ENCODE data around the gene TMEM151A.
"Not testable (repeated sequence)": the region's sequence is repeated elsewhere in the genome, so short reads cannot be mapped to it uniquely, and the experiment has no call there.

TMEM151A gene

DNA sequence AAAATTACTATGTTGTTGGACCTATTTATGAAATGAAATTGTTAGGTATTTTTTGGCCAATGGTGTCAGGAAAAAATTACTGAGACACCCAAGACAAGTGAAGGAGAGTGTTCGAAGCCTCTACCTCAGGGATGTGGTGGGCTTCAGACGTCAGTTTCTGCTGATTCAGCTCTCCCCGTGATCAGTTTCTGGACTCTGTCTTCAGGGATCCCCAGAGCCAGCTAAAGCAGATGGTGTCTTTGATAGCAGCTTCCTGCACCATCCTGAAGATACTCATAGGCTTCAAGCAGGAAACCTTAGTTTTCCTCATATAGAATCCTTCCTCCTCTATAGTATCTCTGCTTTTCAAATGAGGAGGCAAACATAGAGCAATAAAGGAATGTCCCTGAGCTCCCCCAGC lies 17.8 kb downstream of the TMEM151A start:
- H3K36me3 ChIP-seq (ENCODE audit: control insufficient read depth, insufficient read depth, low read length), result no peaks in the 10 kb centered on the region
- no peaks in the 10 kb centered on the region for H3K4me1 ChIP-seq (ENCODE audit: control insufficient read depth, insufficient read depth, low read length)
- no peak overlapping the region for H3K4me3 ChIP-seq (ENCODE audit: low read length)
- no peak overlapping the region for H3K27ac ChIP-seq (ENCODE audit: low read depth, low read length)
- H3K9ac ChIP-seq (ENCODE audit: low read length), result no peak overlapping the region
- H3K27me3 ChIP-seq (ENCODE audit: control insufficient read depth, insufficient read depth, low read length), result no peaks in the 10 kb centered on the region

DNA sequence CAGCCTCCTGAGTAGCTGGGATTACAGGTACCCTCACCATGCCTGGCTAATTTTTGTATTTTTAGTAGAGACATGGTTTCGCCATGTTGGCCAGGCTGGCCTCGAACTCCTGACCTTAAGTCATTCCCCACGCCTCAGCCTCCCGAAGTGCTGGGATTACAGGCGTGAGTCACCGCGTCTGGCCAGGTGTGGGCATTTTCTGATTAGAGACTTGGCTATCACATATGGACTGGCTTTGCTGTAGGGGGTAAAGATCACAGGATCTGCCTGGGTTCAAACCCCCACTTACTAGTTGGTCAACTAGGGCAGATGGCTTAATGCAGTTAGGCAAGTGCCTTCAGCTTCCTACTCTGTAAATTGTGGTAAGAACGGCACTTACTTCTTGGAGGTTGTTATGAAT lies 18.6 kb downstream of the TMEM151A start:
- Histone ChIP-seq H3K27ac (ENCODE audit: low read depth, low read length) (no peak overlapping the region), H3K4me1 (ENCODE audit: control insufficient read depth, insufficient read depth, low read length) (no peaks in the 10 kb centered on the region), H3K36me3 (ENCODE audit: control insufficient read depth, insufficient read depth, low read length) (no peaks in the 10 kb centered on the region), H3K4me3 (ENCODE audit: low read length) (no peak overlapping the region), H3K9ac (ENCODE audit: low read length) (no peak overlapping the region), H3K27me3 (ENCODE audit: control insufficient read depth, insufficient read depth, low read length) (no peaks in the 10 kb centered on the region)

DNA sequence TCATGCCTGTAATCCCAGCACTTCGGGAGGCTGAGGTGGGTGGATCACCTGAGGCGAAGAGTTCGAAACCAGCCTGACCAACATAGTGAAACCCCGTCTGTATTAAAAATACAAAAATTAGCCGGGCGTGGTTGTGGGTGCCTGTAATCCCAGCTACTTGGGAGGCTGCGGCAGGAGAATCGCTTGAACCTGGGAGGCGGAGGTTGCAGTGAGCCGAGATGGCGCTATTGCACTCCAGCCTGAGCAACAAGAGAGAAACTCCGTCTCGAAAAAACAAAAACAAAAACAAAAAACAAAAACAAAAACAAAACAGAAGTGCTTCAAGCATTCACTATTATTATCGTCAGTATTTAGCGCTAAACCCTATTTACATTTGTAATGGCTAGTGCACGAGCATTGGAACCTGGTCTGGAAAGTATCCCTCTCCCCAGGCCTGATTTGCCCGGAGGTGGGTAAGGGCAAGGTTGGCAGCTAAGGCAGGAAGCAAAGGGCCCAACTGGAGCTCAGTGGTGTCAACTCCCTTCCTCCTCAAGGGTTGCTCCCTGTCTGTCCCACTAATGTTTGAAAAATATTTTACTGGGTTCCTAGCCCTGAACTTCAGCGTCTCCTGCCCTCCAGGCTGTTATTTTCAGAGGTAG lies 19.2 kb downstream of the TMEM151A start:
- H3K27me3 ChIP-seq (ENCODE audit: control insufficient read depth, insufficient read depth, low read length); H3K9ac ChIP-seq (ENCODE audit: low read length); H3K27ac ChIP-seq (ENCODE audit: low read depth, low read length); H3K36me3 ChIP-seq (ENCODE audit: control insufficient read depth, insufficient read depth, low read length); H3K4me3 ChIP-seq (ENCODE audit: low read length); H3K4me1 ChIP-seq (ENCODE audit: control insufficient read depth, insufficient read depth, low read length): not testable (repeated sequence)

DNA sequence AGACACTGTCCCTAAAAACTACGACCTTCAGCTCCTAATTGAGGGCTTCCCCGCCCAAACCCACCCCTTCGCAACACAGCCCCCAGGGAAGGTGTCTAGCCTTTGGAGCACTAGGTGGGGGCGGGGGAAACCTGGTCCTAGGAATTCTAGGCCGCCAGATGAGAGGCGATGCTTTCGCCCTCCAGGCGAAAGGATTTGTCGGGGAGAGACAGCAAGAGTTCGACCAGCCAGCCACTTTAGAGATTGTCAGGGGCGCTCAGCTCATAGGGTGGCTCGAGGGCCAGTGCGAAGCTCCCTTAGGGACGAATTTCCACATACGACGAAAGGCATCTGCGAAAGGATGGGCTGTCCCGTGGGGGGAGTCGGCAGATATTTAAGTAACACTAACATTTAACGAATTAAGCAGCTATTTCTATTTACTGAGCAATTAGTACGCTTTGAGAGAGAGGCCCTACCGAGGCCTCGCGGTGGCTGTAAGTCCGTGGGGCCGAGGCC lies 19.8 kb downstream of the TMEM151A start:
- Histone ChIP-seq H3K27me3 (ENCODE audit: control insufficient read depth, insufficient read depth, low read length) (no peaks in the 10 kb centered on the region), H3K27ac (ENCODE audit: low read depth, low read length) (peak overlapping the region; percentile 87), H3K9ac (ENCODE audit: low read length) (peak overlapping the region; percentile 32), H3K4me3 (ENCODE audit: low read length) (peak overlapping the region; percentile 85), H3K4me1 (ENCODE audit: control insufficient read depth, insufficient read depth, low read length) (peaks cover 9% of the 10 kb centered on the region), H3K36me3 (ENCODE audit: control insufficient read depth, insufficient read depth, low read length) (no peaks in the 10 kb centered on the region)

DNA sequence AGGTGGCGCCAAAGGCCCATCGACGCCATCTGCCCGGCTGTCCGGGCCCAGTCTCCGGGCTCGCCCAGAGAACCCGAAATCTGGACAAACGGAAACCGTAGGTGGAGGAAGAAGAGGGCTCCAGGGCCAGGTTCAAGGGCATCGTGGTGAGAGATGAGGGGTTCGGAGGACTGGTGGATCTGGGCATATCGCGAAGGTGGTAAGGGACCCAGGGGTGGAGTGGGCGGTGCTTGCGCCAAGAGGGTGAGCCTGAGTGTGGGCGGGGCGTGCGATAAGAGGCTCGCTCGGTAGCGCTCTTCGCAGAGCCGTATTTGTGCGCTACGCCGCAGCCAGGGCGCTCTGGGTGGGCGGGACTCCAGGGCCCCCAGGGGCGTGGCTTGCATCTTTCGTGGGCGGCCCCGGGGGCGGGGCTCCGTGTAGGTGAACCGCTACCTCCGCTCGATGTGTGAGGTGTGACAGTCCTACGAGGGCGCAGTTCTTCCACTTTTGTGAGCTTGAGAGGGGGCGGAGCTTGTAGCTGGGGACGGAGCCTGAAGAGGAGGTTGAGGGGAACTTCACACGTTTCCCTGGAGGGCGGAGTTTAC lies 20.4 kb downstream of the TMEM151A start:
- H3K4me1 ChIP-seq (ENCODE audit: control insufficient read depth, insufficient read depth, low read length), result peaks cover 9% of the 10 kb centered on the region
- no peaks in the 10 kb centered on the region for H3K27me3 ChIP-seq (ENCODE audit: control insufficient read depth, insufficient read depth, low read length)
- H3K27ac ChIP-seq (ENCODE audit: low read depth, low read length), result peak overlapping the region; percentile 87
- H3K4me3 ChIP-seq (ENCODE audit: low read length), result peak overlapping the region; percentile 85
- H3K9ac ChIP-seq (ENCODE audit: low read length), result peak overlapping the region; percentile 32
- no peaks in the 10 kb centered on the region for H3K36me3 ChIP-seq (ENCODE audit: control insufficient read depth, insufficient read depth, low read length)

DNA sequence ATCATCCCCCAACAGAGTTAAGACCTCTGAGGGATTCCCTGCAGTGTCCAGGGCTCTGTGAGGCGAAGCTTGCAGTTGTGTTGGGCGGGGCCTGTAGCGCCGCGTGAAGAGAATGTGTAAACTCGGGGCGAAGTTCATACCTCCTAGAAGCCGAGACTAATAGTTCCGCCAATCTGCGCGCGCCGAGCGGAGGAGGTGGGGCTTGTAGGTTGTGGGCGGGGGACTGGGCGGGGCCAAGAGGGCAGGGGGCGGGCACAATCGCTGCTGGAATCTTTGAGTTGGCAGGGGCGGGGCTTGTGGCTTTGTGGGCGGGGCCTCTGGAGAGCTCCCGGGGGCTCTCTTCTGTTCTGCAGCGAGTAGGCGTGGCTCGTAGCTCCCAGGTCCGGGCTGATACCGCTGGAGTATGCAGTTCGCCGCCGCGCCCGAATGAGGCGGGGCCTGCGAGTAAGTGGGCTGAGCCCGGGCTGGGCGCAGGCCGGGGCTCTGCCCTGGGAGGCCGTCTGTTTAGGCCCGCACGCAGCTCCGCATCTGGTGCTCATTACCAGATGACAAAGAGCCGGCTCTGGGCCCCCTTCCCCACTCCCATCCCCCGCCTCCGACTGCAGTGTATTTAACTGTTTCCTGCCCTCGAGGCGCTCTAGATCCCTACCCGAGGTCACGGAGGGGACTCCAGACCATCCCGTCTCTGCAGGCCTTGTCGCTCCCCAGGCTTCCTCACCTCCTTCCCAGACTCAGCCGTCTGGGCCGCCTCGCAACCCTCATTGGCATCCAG lies 21.0 kb downstream of the TMEM151A start:
- Histone ChIP-seq H3K36me3 (ENCODE audit: control insufficient read depth, insufficient read depth, low read length) (no peaks in the 10 kb centered on the region), H3K9ac (ENCODE audit: low read length) (peak overlapping the region; percentile 12), H3K27me3 (ENCODE audit: control insufficient read depth, insufficient read depth, low read length) (no peaks in the 10 kb centered on the region), H3K4me1 (ENCODE audit: control insufficient read depth, insufficient read depth, low read length) (peaks cover 12% of the 10 kb centered on the region), H3K4me3 (ENCODE audit: low read length) (peak overlapping the region; percentile 85), H3K27ac (ENCODE audit: low read depth, low read length) (peak overlapping the region; percentile 87)

DNA sequence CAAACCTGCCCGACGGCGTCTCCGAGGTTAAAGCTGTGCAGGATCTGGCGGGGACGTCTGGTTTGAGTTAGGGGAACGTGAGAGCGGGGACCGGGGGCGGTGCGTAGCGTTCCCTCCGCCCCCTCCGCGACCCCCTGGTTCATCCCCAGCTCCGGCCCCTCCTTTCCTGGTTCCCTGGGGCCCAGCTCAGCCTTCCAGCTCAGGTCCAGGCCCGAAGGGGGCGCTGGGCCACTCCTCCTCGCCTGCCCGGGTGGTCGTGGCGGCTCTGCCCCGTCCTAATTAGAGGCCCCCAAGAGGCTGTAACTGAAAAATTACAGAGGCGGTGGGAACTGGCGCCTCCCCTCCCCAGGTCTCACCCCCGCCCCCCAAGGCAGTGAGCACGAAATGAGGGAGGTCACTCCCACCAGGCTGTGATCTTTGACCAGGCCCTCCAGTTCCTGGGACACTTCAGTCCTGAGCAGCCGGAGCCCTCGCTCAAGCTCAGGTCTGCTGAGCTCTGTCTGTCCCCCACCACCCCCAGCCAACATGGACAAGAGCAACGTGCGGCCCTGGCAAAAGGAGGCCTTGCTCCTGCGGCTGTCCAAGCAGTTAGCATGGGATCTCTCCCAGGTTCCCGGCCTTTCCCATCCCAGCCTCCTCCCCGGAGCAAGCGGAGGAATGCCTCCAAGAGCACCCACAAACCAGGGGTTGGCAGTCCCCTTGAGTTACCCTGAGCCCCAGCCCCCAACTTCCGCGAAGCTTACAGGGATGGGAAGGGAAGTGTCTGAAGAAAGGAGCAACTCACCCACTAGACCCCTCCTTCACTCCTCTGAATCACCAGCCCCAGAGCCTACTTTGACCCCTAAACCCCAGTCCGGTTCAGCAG lies 21.9 kb downstream of the TMEM151A start:
- H3K27me3 ChIP-seq (ENCODE audit: control insufficient read depth, insufficient read depth, low read length), result no peaks in the 10 kb centered on the region
- no peaks in the 10 kb centered on the region for H3K36me3 ChIP-seq (ENCODE audit: control insufficient read depth, insufficient read depth, low read length)
- no peak overlapping the region for H3K9ac ChIP-seq (ENCODE audit: low read length)
- peaks cover 16% of the 10 kb centered on the region for H3K4me1 ChIP-seq (ENCODE audit: control insufficient read depth, insufficient read depth, low read length)
- H3K4me3 ChIP-seq (ENCODE audit: low read length), result peak overlapping the region; percentile 58
- H3K27ac ChIP-seq (ENCODE audit: low read depth, low read length), result peak overlapping the region; percentile 74

DNA sequence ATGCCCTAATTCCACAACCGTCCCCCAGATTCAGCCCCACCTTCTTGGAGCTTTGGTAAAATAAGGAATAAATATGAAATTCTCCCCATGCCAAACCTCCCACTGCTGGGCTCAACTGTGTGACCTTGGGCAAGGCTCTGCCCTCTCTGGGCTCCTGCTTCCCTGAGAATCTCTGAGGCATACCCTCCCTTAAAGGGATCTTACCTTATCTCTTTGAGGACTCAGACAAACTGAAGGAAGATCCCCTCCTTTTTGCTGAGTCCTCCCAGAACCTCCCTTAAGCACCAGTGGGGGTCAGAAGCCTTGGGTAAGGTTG lies 22.4 kb downstream of the TMEM151A start:
- Histone ChIP-seq H3K27me3 (ENCODE audit: control insufficient read depth, insufficient read depth, low read length) (no peaks in the 10 kb centered on the region), H3K27ac (ENCODE audit: low read depth, low read length) (peak overlapping the region; percentile 74), H3K4me1 (ENCODE audit: control insufficient read depth, insufficient read depth, low read length) (peaks cover 16% of the 10 kb centered on the region), H3K36me3 (ENCODE audit: control insufficient read depth, insufficient read depth, low read length) (no peaks in the 10 kb centered on the region), H3K9ac (ENCODE audit: low read length) (no peak overlapping the region), H3K4me3 (ENCODE audit: low read length) (peak overlapping the region; percentile 26)

DNA sequence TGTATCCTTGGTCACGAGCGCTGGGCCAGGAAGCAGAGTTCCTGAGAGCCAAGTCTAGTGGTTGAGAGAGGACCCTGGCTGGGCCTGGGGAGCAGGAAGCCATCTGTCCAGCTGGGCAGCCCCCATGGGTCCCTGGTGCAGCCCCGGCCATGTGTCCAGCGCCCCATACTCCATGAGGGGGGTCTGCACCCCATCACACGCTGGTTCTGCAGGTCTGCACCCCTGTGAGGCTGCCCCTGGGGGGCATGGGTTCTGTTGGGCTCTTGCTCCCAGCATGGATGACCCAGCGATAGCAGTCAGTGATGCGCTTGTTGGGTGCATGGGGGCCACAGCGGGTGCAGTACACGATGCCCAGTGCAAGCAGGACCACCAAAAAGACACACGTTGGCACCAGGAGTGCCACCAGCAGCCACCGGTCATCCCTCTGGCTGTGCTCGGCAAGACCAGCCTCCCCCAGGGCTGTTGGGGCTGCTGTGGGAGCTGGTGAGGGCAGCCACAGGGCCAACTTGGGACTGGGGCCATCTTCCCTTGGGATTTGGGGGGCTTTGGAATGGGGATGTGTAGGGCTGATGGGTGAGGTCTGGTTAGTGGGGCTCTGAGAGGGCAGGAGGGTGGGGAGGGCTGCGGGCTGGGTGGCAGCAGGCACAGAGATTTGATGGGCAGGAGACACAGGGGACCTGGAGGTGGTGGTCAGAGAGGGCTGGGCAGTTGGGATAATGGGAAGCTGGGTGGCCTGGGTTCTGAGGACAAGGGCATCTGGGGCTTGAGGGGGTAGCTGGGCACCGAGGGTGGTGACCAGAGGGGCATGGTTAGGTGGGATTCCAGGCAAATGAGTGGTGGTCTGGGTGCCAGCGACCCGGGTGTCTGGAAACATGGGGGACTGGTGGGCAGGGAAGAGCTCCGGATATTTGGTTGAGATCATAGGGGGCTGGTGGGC lies 23.1 kb downstream of the TMEM151A start:
- no peak overlapping the region for H3K9ac ChIP-seq (ENCODE audit: low read length)
- H3K4me3 ChIP-seq (ENCODE audit: low read length), result peak overlapping the region; percentile 47
- peaks cover 16% of the 10 kb centered on the region for H3K4me1 ChIP-seq (ENCODE audit: control insufficient read depth, insufficient read depth, low read length)
- no peaks in the 10 kb centered on the region for H3K27me3 ChIP-seq (ENCODE audit: control insufficient read depth, insufficient read depth, low read length)
- no peak overlapping the region for H3K27ac ChIP-seq (ENCODE audit: low read depth, low read length)
- H3K36me3 ChIP-seq (ENCODE audit: control insufficient read depth, insufficient read depth, low read length), result no peaks in the 10 kb centered on the region

DNA sequence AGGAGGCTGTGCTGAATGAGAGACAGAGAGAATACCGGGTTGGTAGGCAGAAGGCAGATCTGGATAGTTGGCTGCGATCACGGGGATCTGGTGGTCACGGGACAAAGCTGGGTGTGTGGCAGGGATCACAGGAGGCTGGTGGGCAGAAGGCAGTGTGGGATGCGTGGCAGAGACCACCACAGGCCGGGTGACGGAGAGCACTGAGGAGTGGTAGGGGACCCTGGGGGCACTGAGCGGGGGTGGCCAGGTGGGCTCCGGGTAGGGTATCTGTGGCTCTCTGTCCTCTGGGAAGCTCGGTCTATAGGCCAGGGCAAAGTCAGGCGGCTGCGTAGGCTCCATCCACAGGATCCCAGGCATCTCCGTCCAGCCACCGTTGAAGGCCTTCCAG lies 23.8 kb downstream of the TMEM151A start:
- no peaks in the 10 kb centered on the region for H3K27me3 ChIP-seq (ENCODE audit: control insufficient read depth, insufficient read depth, low read length)
- H3K9ac ChIP-seq (ENCODE audit: low read length), result no peak overlapping the region
- H3K27ac ChIP-seq (ENCODE audit: low read depth, low read length), result no peak overlapping the region
- peak overlapping the region; percentile 47 for H3K4me3 ChIP-seq (ENCODE audit: low read length)
- no peaks in the 10 kb centered on the region for H3K36me3 ChIP-seq (ENCODE audit: control insufficient read depth, insufficient read depth, low read length)
- peaks cover 16% of the 10 kb centered on the region for H3K4me1 ChIP-seq (ENCODE audit: control insufficient read depth, insufficient read depth, low read length)

DNA sequence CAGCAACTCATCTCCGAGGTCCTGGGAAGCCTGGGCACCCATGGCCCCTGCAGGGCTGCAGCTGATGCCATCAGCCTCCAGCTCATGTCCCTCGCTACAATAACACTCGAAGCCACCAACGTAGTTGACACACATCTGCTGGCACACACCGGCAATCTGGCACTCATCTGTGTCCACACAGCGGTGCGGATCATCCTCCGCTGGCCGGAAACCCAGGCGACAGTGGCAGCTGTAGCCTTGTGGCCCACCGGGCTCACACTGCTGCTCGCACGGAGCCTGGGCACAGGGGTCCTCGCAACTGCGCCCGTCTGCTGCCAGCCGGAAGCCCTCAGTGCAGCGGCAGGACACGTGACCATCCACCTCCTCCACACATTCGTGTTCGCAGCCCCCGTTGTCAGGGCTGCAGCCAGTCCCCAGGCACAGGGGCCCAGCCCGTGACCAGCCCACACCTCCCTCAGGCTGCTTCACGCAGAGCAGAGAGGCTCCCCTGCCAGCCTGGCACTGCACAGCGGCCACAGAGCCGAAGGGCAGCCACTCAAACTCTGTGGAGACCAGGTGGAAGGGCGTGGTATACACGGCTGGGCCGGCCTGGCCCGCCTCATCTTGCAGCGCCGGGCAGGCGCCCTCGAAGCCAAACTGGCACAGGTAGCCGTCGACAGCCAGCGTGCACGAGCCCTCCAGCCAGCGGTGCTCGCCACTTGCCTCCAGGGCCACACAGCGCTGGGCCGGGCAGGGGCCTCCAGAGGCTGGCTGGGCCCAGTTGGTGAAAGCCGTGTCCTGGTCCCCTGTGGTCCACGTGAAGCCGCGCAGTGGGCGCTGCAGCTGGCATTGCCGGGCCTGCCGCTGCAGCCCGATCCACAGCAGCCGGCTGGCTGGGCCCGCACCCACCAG lies 24.5 kb downstream of the TMEM151A start:
- H3K36me3 ChIP-seq (ENCODE audit: control insufficient read depth, insufficient read depth, low read length), result no peaks in the 10 kb centered on the region
- H3K27me3 ChIP-seq (ENCODE audit: control insufficient read depth, insufficient read depth, low read length), result no peaks in the 10 kb centered on the region
- H3K4me3 ChIP-seq (ENCODE audit: low read length), result peak overlapping the region; percentile 47
- peaks cover 16% of the 10 kb centered on the region for H3K4me1 ChIP-seq (ENCODE audit: control insufficient read depth, insufficient read depth, low read length)
- peak overlapping the region; percentile 94 for H3K27ac ChIP-seq (ENCODE audit: low read depth, low read length)
- H3K9ac ChIP-seq (ENCODE audit: low read length), result peak overlapping the region; percentile 32

All from rectal smooth muscle tissue (tissue), 1 donor.